Right hindlimb (tissue), 1 donor: ENCODE results near the gene TMEM33.
A peak's percentile ranks its signal among the peaks of the same experiment; 100 is the strongest.
"Not testable (repeated sequence)": the region's sequence is repeated elsewhere in the genome, so short reads cannot be mapped to it uniquely, and the experiment has no call there.

Experiments
- DNase-seq: peaks from one replicate; pipeline ENCODE4 v3.0.0-alpha.2; 2018

The TMEM33 gene

DNA sequence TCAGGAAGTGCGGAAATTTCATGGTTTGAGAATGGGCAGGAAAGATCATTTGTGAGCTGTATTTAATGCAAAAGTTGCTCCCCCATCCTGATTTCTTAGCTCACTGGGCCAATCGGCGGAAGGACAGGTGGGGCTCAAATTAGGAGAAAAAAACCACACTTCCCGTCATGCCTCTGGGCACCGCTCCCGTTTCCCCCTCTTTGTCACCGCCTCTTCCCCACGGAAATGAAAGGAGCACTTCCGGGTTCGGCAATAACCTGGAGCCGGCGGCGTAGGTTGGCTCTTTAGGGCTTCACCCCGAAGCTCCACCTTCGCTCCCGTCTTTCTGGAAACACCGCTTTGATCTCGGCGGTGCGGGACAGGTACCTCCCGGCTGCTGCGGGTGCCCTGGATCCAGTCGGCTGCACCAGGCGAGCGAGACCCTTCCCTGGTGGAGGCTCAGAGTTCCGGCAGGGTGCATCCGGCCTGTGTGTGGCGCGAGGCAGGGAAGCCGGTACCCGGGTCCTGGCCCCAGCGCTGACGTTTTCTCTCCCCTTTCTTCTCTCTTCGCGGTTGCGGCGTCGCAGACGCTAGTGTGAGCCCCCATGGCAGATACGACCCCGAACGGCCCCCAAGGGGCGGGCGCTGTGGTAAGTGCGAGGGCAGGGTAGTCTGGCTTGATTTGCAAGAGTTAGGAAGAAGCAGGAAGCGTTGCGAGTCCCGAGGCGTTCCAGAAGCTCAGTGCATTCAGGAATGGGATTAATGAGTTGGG, at the start of gene TMEM33:
Gene TMEM33 (plus strand): TSS at position 529 of the 751 bp plus-strand sequence. CDS start 56 bp downstream, at position 585.
- peak; percentile 93 for DNase-seq

GRCh38 chr4:41885456-41885855, 49.8 kb upstream of the TMEM33 start:
- no peak for DNase-seq

- DNase-seq, result no peak
These were observed 48.0 kb upstream of the TMEM33 start for GRCh38 chr4:41887277-41887676.

DNA sequence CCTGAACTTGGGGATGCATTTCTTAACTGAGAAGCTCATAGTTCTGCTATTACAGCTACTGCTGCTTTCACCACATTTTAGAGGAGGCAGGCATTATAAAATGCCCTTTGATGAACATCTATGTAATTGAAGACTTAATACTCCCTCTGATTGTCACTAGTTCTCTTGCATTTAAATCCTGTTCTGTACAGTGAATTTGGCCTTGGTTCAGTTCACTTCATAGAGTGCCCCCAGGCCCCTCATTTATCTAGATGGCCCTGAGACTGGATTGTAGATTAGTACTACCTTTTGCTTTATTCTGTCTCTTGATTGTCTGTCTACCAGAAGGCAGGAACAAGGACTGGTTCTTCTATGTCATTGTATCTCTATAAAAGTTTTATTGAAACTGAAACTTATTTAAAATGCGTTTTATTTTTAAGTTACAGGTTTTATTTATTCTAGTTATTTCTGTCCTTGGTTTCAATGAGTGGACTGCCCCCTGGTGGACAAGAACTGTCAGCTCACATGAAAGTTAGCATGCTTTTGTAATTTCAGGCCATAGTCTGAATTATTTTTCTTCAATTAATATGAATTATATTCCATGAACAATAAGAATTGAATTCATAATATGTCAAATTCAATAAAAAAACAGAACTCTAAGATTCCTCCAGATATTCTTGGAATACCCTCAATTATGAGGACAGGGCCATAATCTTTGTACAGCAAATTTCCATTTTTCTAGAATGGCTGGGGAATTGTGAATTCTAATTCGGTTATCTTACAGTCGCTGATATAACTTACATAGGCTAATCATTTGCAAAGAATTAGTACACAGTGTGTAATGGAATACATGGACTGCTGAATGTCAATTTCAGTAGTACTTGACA, 47.2 kb upstream of the TMEM33 start:
- no peak for DNase-seq

GRCh38 chr4:41888687-41889074, 46.5 kb upstream of the TMEM33 start:
- no peak for DNase-seq

DNA sequence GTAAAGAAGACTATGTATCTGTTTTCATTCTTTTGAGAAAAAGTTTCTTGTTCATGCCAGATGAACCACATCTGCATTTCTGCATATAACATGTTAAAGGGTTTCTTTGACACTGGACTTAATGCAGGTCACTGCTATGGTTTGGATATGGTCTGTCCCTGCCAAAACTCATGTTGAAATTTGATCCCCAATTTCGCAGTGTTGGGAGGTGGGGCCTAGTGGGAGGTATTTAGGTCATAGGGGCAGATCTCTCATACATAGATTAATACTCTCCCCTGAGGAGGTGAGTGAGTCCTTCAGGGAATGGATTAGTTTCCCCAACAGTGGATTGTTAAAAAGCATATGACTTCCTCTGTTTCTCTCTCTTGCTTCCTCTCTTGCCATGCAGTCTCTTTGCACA, 45.9 kb upstream of the TMEM33 start:
- no peak for DNase-seq

DNA sequence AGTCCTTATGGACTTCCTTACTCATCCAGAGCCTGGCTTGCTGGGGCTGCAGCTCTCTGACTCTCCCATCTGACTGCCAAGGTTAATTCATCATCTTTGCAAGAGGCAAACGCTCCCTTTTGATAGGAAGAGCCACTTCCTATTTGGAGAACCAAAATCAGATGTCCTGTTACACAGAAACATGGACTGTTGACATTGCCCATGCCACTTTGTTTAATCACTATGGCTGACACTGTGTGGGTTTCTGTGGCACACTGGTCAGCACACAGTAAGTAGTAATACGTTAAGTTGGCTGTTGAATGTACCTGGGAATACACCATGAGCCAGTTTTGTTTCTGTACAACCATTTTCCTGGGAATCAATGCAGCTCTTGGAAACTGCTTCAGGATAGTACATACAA, 45.1 kb upstream of the TMEM33 start:
- DNase-seq, result no peak

- no peak for DNase-seq
These were observed 38.6 kb upstream of the TMEM33 start for GRCh38 chr4:41896648-41897047.

GRCh38 chr4:41897698-41898097, 37.5 kb upstream of the TMEM33 start:
- no peak for DNase-seq

DNA sequence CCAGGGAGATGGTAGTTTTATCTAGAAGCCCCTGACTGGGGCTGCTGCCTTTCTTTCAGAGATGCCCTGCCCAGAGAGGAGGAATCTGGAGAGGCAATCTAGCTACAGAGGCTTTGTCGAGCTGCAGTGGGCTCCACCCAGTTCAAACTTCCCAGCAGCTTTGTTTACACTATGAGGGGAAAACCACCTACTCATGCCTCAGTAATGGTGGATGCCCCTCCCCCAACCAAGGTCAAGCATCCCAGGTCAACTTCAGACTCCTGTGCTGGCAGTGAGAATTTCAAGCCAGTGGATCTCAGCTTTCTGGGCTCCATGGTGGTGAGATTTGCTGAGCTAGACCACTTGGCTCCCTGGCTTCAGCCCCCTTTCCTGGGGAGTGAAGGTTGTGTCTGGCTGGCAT, 26.1 kb upstream of the TMEM33 start:
- not testable (repeated sequence) for DNase-seq

- DNase-seq, result no peak
These were observed 22.7 kb upstream of the TMEM33 start for GRCh38 chr4:41912546-41912945.

DNA sequence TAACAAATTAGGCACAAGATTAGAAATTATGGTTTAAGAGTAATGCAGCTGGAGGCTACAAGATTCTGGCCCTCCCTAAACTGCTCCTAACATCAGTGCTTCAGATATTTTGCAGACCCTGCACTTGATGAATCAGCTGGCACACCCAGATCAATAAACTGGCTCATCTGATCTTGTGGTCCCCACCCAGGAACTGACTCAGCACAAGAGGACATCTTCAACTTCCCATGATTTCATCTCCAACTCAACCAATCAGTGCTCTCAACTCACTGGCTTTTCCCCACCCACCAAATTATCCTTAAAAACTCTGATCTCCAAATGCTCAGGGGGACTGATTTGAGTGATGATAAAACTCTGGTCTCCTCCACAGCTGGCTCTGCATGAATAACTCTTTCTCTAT, 21.7 kb upstream of the TMEM33 start:
- no peak for DNase-seq

- DNase-seq, result no peak
These were observed 17.0 kb upstream of the TMEM33 start for GRCh38 chr4:41918278-41918677.

GRCh38 chr4:41920416-41920815, 14.8 kb upstream of the TMEM33 start:
- DNase-seq, result not testable (repeated sequence)

DNA sequence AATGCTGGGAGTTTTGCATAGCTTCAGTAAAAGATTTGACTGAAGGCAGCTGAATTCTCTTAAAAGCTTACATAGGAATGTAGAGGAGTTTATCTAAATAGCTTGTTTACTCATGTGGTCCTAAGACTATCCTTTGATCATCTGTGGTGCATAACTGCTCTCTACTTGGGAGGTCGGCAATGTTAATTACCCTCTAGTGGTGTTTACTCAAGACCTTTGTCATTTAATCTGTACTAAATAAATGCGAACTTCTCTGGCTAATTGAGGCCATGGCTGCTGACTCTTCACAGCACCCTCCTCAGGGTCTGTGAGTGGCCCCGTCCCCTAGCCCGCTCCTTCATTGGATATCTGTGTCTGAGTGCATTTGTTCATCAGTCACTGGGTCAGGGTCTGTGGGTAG, 13.8 kb upstream of the TMEM33 start:
- DNase-seq, result no peak

GRCh38 chr4:41927796-41928499, 7.3 kb upstream of the TMEM33 start:
- DNase-seq, result no peak

DNA sequence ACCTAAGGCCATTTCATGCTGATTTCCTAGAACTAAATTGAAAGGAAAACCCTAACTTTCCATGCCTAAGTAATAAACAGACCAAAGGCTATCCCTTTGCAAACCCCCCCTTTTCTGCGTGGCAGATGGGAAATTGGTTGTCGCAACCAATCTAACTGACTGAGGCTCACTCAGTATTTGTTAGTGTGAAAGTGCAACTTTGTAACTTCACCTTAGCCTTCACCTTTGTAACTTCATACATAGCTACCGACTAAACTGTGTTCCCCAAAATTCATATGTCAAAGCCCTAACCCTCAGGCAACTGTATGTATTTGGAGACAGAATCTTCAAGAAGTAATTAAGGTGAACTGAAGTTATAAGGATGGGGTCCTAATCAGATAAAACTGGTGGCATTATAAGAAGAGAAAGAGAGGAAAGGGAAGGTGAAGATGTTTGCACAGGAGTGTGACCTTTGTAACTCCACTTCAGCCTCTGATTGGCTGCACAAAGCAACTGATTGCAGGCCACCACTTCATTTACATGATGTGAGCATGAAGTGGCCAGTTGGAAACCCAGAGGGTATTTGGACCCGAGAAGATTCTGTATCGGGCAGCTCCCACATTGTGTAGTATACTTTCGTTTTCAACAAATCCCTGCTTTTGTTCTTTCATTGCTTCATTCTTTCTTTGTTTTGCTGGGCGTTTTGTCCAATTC, 4.9 kb upstream of the TMEM33 start:
- DNase-seq, result no peak

DNA sequence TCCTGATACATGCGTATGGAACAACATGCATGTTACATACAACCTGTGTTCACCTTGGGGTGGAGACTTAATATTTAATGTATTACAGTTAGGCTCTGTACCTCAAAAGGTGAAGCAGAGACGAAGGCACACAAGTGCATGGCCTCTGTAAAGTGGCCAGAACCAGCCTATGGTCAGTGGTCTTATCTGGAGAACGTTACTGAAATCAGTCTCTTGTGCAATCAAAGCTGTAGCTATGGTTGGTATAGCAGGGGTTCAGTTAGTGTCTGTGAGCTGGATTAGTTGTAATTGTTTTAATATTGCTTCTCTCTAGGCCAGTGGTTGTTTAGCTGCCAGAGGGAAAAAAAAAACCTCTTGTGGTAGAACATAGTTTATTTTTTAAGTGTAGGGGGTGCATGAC, 2.2 kb upstream of the TMEM33 start:
- DNase-seq, result no peak

DNA sequence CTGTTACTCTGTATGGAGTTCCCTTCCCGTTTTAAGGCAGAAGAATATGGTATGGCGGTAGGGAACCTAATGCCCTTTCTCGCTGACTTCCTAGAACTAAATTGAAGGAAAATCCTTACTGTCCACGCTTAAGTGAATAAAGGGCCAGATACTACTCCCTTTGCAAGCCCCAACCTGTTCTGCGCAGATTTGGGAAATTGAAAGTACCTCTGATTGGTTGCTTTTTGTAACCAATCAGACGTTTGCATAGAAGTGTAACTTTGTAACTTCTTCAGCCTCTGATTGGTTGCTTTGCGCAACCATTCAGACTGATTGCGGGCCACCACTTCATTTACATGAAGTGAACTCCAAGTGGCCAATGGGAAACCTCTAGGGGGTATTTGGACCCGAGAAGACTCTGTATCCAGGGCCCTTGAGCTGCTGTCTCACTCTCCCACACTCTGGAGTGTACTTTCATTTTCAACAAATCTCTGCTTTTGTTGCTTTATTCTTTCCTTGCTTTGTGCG, 1.2 kb upstream of the TMEM33 start:
- DNase-seq, result no peak

DNA sequence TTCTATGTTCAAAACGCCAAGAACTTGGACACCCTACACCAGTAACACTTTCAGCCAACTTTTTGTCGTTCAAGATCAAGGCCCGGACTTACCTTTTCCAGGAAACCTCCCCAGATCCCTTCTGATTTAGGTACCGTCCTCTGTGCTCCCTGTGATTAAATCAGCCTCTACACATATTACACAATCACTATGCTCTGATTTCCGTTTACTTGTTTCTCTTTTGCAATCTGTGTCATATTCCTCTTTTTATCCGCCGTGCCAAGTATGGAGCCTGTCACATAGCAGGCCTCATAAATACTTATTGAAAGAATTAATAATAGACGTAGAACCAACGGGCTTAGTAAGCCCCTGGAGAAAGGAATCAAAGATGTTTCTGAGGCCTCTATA, 722 bp upstream of the TMEM33 start:
- no peak for DNase-seq

DNA sequence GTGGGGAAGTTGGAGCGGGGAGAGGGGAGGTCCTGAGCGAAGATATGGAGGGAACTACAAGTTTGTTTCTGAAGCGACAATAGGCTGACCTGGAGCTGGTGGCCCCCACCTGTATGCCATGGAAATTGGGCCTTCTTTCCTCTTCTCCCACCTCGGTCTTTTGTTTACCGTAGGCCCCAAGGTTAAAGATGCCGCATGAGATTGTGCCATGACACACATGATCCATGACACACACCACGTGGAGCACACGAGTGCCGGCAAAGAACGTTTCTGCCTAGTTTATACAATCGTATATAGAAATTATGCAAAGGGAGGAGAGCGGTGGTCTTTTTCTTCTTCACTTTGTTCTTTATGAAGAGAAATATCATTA, 408 bp downstream of the TMEM33 start:
- DNase-seq, result no peak

DNA sequence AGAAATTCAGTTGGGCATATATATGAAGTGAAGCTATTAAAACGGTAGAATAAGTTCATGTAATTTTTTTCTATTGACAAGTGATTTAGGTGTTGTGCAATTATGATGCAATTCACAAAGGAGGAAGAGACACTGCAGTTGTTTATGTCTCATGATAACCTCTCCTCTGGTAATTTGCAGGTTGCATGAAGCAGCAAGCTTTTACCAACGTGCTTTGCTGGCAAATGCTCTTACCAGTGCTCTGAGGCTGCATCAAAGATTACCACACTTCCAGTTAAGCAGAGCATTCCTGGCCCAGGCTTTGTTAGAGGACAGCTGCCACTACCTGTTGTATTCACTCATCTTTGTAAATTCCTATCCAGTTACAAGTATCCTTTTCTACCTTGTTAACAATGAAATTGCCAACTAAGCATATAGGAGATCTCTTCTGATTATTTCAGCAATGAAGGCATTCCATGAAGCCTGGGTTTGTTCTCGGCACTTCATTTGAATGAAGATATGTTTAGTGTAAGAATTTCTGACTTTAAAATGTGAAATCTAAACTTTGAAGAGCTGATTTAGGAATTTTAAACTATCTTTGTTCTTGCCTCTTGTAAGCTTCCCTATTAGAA, 3.9 kb downstream of the TMEM33 start:
- no peak for DNase-seq
